Measurements from ENCODE around the gene UXS1. TPM values are rescaled to one million over a fixed set of nuclear protein-coding genes. Genes with fewer than 3 reads are reported as not detected.

UXS1 gene
- total and polyA plus RNA-seq, 2 donors (not counting 1 experiment from before 2014, with no cell fraction given) = 20.3 to 44.8 TPM

DNA sequence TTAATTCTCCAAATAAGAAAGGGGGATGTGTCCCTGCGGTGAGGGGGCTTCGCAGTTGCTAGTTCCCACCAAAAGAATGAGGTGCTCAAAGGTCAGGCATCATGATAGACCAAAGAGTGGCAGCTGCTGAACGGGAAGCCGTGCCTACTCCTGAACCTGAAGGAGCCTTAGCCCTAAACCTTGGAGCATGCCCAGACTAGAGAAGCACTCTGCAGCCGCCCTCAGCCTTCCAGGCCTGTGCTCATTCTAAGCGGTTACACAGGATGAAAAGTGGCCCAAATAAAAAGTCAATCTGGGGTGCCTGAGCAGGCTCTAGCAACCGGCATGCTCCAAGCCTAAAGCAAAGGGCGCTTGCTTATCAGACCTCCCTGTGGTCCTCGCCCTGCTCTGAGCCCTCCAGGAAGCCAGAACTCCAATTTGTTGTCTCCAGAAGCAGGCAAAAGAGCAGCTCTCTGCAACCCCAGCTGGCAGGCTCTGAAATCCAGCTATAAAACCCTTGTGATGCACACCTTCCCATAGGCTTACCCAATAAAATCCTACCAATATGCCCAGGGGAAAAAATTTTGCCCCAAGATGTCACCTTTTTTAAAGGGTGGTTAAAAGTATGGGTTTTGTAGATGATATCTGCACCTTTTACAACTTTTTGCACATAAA lies 17.5 kb downstream of the UXS1 start:
- Mint-ChIP-seq H3K27ac (peak overlapping the region; percentile 34), H3K4me3 (no peak overlapping the region), H3K27me3 (no peaks in the 10 kb centered on the region), H3K9me3 (ENCODE audit: insufficient read depth) (no peaks in the 10 kb centered on the region), H3K4me1 (peaks cover 37% of the 10 kb centered on the region)
- no peak overlapping the region for H3K27ac ChIP-seq (ENCODE audit: low read length in 2 of 2)
- no peak for ATAC-seq (ENCODE audit: low read depth)
- no peak overlapping the region for H2AFZ ChIP-seq (ENCODE audit: insufficient read depth, low read depth, low read length, poor library complexity, severe bottlenecking)
- no peaks in the 10 kb centered on the region for H3K9me3 ChIP-seq (ENCODE audit: control extremely low read depth in 1 of 3, control insufficient read depth in 2 of 3, insufficient read depth in 1 of 3, low read length in 2 of 3)
- no peak overlapping the region for H3K9ac ChIP-seq (ENCODE audit: low read length)
- TF ChIP-seq CTCF (IDR thresholded peaks at IDR 0.05) = no peak
- TF ChIP-seq EZH2 (IDR thresholded peaks at IDR 0.05; ENCODE audit: borderline replicate concordance, insufficient read depth, low read depth, low read length, poor library complexity, severe bottlenecking) = no peak
- 89% methylated on average over 9 of the region's 9 CpGs for WGBS (ENCODE audit: insufficient coverage)
- no peak for DNase-seq
- H3K27me3 ChIP-seq (replicated peaks in 1 of 4; ENCODE audit: control extremely low read depth in 1 of 4, control insufficient read depth in 3 of 4, insufficient read depth in 4 of 4, low read length in 3 of 4) = no peaks in the 10 kb centered on the region
- peaks cover 0 to 3% of the 10 kb centered on the region in 2 experiments for H3K36me3 ChIP-seq (replicated peaks in 1 of 2; ENCODE audit: control extremely low read depth in 1 of 2, control insufficient read depth in 1 of 2, extremely low read depth in 1 of 2, insufficient read depth in 2 of 2, low read length in 1 of 2)
- CTCF ChIA-PET = no interaction called here
- POLR2A ChIA-PET = no interaction called here
- peaks cover 98% of the 10 kb centered on the region for H3K79me2 ChIP-seq (ENCODE audit: control insufficient read depth, insufficient read depth, low read length)
- intact Hi-C loops (cut with micrococcal nuclease) = no loop called here
- H3K4me1 ChIP-seq (ENCODE audit: control insufficient read depth in 2 of 2, insufficient read depth in 2 of 2, low read length in 2 of 2) = peaks cover 12 to 16% of the 10 kb centered on the region in 2 donors
- peaks cover 68% of the 10 kb centered on the region for H4K20me1 ChIP-seq (ENCODE audit: control insufficient read depth, insufficient read depth, low read length, poor library complexity, severe bottlenecking)
- H3K4me3 ChIP-seq (ENCODE audit: control extremely low read depth in 1 of 5, extremely low read depth in 1 of 5, insufficient read depth in 1 of 5, low read depth in 2 of 5, low read length in 4 of 5) = no peak overlapping the region
- H3K4me2 ChIP-seq (replicated peaks; ENCODE audit: low read depth, low read length, poor library complexity, severe bottlenecking) = peak overlapping the region; percentile 42

DNA sequence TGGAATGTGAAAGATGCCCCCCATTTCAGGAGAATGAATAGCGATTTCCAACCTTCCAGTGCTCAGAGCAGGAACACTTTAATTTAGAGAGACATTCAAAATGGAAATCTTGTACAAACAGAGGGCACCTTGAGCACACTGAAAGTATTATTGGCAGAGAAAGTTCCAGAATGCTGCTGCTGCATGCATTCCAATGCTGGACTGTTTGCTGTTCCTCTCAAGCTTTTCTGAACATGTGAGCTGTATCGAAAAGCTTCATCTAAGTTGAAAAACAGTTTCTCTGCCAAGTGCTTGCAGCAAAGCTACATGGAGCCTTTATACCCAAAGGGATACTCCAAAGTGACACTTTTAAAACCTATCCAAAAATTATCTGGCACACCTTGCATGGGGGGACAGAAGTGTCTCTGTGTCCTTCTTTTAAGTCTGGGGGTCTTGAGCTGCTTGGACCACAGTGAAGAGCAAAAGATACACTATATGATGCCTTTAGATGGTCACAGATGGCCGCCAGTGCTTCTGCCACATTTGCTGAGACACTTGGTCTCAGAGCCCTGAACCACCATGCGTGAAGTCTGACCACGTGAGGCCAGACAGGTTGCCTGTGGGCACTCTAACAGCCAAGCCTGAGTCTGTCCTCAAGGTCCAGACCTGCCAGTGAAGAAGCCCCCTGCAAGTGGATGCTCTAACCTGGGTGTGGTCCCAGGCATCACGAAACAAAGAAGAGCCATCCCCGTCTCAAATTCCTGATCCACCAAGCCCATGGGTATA lies 18.8 kb downstream of the UXS1 start:
- WGBS (ENCODE audit: insufficient coverage) = 49% methylated on average over 4 of the region's 7 CpGs

More for the DNA sequence above, 18.8 kb downstream of the UXS1 start:
- no peaks in the 10 kb centered on the region for H3K9me3 Mint-ChIP-seq (ENCODE audit: insufficient read depth)
- Histone ChIP-seq H3K27ac (ENCODE audit: low read length in 2 of 2) (no peak overlapping the region), H3K27me3 (replicated peaks in 1 of 4; ENCODE audit: control extremely low read depth in 1 of 4, control insufficient read depth in 3 of 4, insufficient read depth in 4 of 4, low read length in 3 of 4) (no peaks in the 10 kb centered on the region), H3K9ac (ENCODE audit: low read length) (no peak overlapping the region), H2AFZ (ENCODE audit: insufficient read depth, low read depth, low read length, poor library complexity, severe bottlenecking) (no peak overlapping the region), H3K36me3 (replicated peaks in 1 of 2; ENCODE audit: control extremely low read depth in 1 of 2, control insufficient read depth in 1 of 2, extremely low read depth in 1 of 2, insufficient read depth in 2 of 2, low read length in 1 of 2) (peaks cover 0 to 3% of the 10 kb centered on the region in 2 experiments), H3K4me3 (ENCODE audit: control extremely low read depth in 1 of 5, extremely low read depth in 1 of 5, insufficient read depth in 1 of 5, low read depth in 2 of 5, low read length in 4 of 5) (no peak overlapping the region), H3K4me2 (replicated peaks; ENCODE audit: low read depth, low read length, poor library complexity, severe bottlenecking) (peak overlapping the region; percentile 42), H3K9me3 (ENCODE audit: control extremely low read depth in 1 of 3, control insufficient read depth in 2 of 3, insufficient read depth in 1 of 3, low read length in 2 of 3) (no peaks in the 10 kb centered on the region), H3K4me1 (ENCODE audit: control insufficient read depth in 2 of 2, insufficient read depth in 2 of 2, low read length in 2 of 2) (peaks cover 12 to 16% of the 10 kb centered on the region in 2 donors), H3K79me2 (ENCODE audit: control insufficient read depth, insufficient read depth, low read length) (peaks cover 93% of the 10 kb centered on the region), H4K20me1 (ENCODE audit: control insufficient read depth, insufficient read depth, low read length, poor library complexity, severe bottlenecking) (peaks cover 55% of the 10 kb centered on the region)
- ChIA-PET CTCF (no interaction called here), POLR2A (no interaction called here)
- ATAC-seq (ENCODE audit: low read depth) = no peak
- H3K27me3 Mint-ChIP-seq = no peaks in the 10 kb centered on the region
- H3K4me1 Mint-ChIP-seq = peaks cover 37% of the 10 kb centered on the region
- peak overlapping the region; percentile 30 for H3K4me3 Mint-ChIP-seq
- intact Hi-C loops (cut with micrococcal nuclease) = no loop called here
- peak overlapping the region; percentile 65 for H3K27ac Mint-ChIP-seq
- no peak for TF ChIP-seq CTCF (IDR thresholded peaks at IDR 0.05)
- TF ChIP-seq EZH2 (IDR thresholded peaks at IDR 0.05; ENCODE audit: borderline replicate concordance, insufficient read depth, low read depth, low read length, poor library complexity, severe bottlenecking) = no peak
- no peak for DNase-seq
